IMR-90 (cell line): Measurements from ENCODE around the gene JMJD6. TPM values are rescaled to one million over a fixed set of nuclear protein-coding genes. Genes with fewer than 3 reads are reported as not detected.
A peak's percentile ranks its signal among the peaks of the same experiment; 100 is the strongest.

ENCODE experiments used
- ATAC-seq: fragments of 200-7000 bp; cut with Tn5 transposase; 2 replicates; pipeline ENCODE4 v1.9.1; 2020; ENCODE audit warnings: low read depth, mild to moderate bottlenecking, moderate library complexity
- BruUV-seq: library from RNA; stranded (reverse); fragments of 400-500 nt; replicated peaks from 2 replicates; lab custom pipeline; 2021; lab: Mats Ljungman, UMichigan
- CTCF ChIA-PET: fragments of 300-600 bp; formaldehyde crosslinking; extraction: SDS; loops from one replicate; lab custom pipeline; 2021; ENCODE audit warnings: antibody characterized with exemption; lab: Yijun Ruan, JAX
- POLR2A ChIA-PET: fragments of 300-600 bp; sonication (Branson Sonifier 250); formaldehyde crosslinking; loops from one replicate; lab custom pipeline; 2022; ENCODE audit warnings: antibody characterized with exemption; ENCODE audit not compliant: unreplicated experiment; lab: Charles Lee
- DNase-seq: peaks from one replicate; pipeline ENCODE4 v3.0.0; 2013
- H2AFZ ChIP-seq: replicated peaks from 2 replicates; pipeline ENCODE3; 2013; ENCODE audit warnings: low read length, mild to moderate bottlenecking; ENCODE audit not compliant: poor library complexity
- H2AK5ac ChIP-seq: 2 replicates; pipeline ENCODE4 v1.6.1; 2013; ENCODE audit warnings: low read depth, low read length, inconsistent platforms
- H2AK9ac ChIP-seq: replicated peaks from 2 replicates; pipeline ENCODE3; 2013; ENCODE audit warnings: mild to moderate bottlenecking, low read depth, low read length, moderate library complexity; ENCODE audit not compliant: poor library complexity
- H2BK120ac ChIP-seq: 2 replicates; pipeline ENCODE4 v1.6.1; 2013; ENCODE audit warnings: low read depth, low read length, inconsistent platforms
- H2BK15ac ChIP-seq: 3 replicates; pipeline ENCODE4 v1.6.1; 2013; ENCODE audit warnings: low read depth, low read length, inconsistent platforms
- H2BK20ac ChIP-seq: 2 replicates; pipeline ENCODE4 v1.6.1; 2013; ENCODE audit warnings: low read depth, mild to moderate bottlenecking, inconsistent platforms, low read length, moderate library complexity
- H2BK5ac ChIP-seq: 2 replicates; pipeline ENCODE4 v1.6.1; 2013; ENCODE audit warnings: mild to moderate bottlenecking, low read depth, low read length, inconsistent platforms; ENCODE audit not compliant: poor library complexity, severe bottlenecking
- H3K14ac ChIP-seq: replicated peaks from 2 replicates; pipeline ENCODE4 v1.6.1; 2013; ENCODE audit warnings: low read depth, low read length, inconsistent platforms
- H3K18ac ChIP-seq: 2 replicates; pipeline ENCODE4 v1.6.1; 2013; ENCODE audit warnings: low read depth, low read length, control low read depth
- H3K23ac ChIP-seq: 2 replicates; pipeline ENCODE4 v1.6.1; 2013; ENCODE audit warnings: low read depth, low read length, inconsistent platforms
- H3K27ac ChIP-seq: 2 replicates; pipeline ENCODE4 v1.5.1; 2013; ENCODE audit warnings: mild to moderate bottlenecking, control low read depth, low read length; ENCODE audit not compliant: insufficient read depth
- H3K27me3 ChIP-seq: 2 replicates; pipeline ENCODE4 v1.6.1; 2013; ENCODE audit warnings: low read length; ENCODE audit not compliant: control insufficient read depth, insufficient read depth
- H3K36me3 ChIP-seq: 2 replicates; pipeline ENCODE4 v1.6.1; 2013; ENCODE audit warnings: low read length, mixed read lengths; ENCODE audit not compliant: control insufficient read depth, insufficient read depth
- H3K4ac ChIP-seq: 2 replicates; pipeline ENCODE4 v1.6.1; 2013; ENCODE audit warnings: low read depth, low read length, inconsistent platforms
- H3K4me1 ChIP-seq: 2 replicates; pipeline ENCODE4 v1.6.1; 2013; ENCODE audit warnings: low read length, mixed read lengths; ENCODE audit not compliant: control insufficient read depth, insufficient read depth
- H3K4me2 ChIP-seq: 2 replicates; pipeline ENCODE4 v1.6.1; 2013; ENCODE audit warnings: low read depth, mild to moderate bottlenecking, control low read depth, low read length, moderate library complexity
- H3K4me3 ChIP-seq: 2 replicates; pipeline ENCODE4 v1.5.1; 2013; ENCODE audit warnings: low read depth, mild to moderate bottlenecking, control low read depth, low read length, moderate library complexity; ENCODE audit not compliant: insufficient read depth
- H3K56ac ChIP-seq: 2 replicates; pipeline ENCODE4 v1.6.1; 2013; ENCODE audit warnings: low read length, inconsistent platforms; ENCODE audit not compliant: insufficient read depth; ENCODE audit errors: extremely low read depth
- H3K79me1 ChIP-seq, 2 experiments: 2 replicates each; pipeline ENCODE4 v1.6.1; 2013; ENCODE audit warnings: low read length in 2 of 2, inconsistent platforms in 1 of 2, low read depth in 1 of 2
- H3K9ac ChIP-seq: 2 replicates; pipeline ENCODE4 v1.6.1; 2013; ENCODE audit warnings: low read depth, low read length, control low read depth
- H3K9me1 ChIP-seq: 2 replicates; pipeline ENCODE4 v1.6.1; 2013; ENCODE audit warnings: low read length, inconsistent platforms; ENCODE audit not compliant: insufficient read depth
- H3K9me3 ChIP-seq: 2 replicates; pipeline ENCODE4 v1.6.1; 2013; ENCODE audit warnings: low read length; ENCODE audit not compliant: control insufficient read depth, insufficient read depth
- H4K20me1 ChIP-seq: 2 replicates; pipeline ENCODE4 v1.6.1; 2013; ENCODE audit warnings: low read length, inconsistent platforms; ENCODE audit not compliant: insufficient read depth
- H4K5ac ChIP-seq: 2 replicates; pipeline ENCODE4 v1.6.1; 2013; ENCODE audit warnings: mild to moderate bottlenecking, low read depth, low read length, control low read depth
- H4K8ac ChIP-seq, 2 experiments: 2 replicates each; pipeline ENCODE4 v1.6.1; 2013; ENCODE audit warnings: low read depth in 2 of 2, low read length in 2 of 2, control low read depth in 1 of 2, inconsistent platforms in 1 of 2
- H4K91ac ChIP-seq: 2 replicates; pipeline ENCODE4 v1.6.1; 2013; ENCODE audit warnings: low read depth, low read length, inconsistent platforms; ENCODE audit not compliant: insufficient read depth
- CEBPB ChIP-seq: IDR thresholded peaks from 2 replicates; pipeline ENCODE4 v1.6.1; 2012; ENCODE audit warnings: low read depth, low read length, improper control_type of control experiment
- MAZ ChIP-seq: IDR thresholded peaks from 2 replicates; pipeline ENCODE4 v1.6.1; 2012; ENCODE audit warnings: low read depth, mild to moderate bottlenecking, low read length, improper control_type of control experiment, moderate library complexity, borderline replicate concordance
- WGBS, 2 experiments: methylation state at CpG; one replicate each; pipeline versions ENCODE4 v1.1.5 to v1.1.7; 2013; ENCODE audit warnings: missing lambda C conversion rate in 2 of 2; ENCODE audit not compliant: insufficient read length in 1 of 2; ENCODE audit errors: extremely low coverage in 2 of 2; 5-methylcytosine and 5-hydroxymethylcytosine counted together
- dilution Hi-C: fragments of 300-500 bp; cut with HindIII; formaldehyde crosslinking; loops from one replicate; pipeline ENCODE4 v1.14.3; 2018; ENCODE audit warnings: low sequenced_read_pairs; ENCODE audit not compliant: unreplicated experiment
- in situ Hi-C: fragments of 300-500 bp; cut with MboI; formaldehyde crosslinking; loops from 3 replicates; pipeline ENCODE4 v1.14.3; 2019; ENCODE audit warnings: low sequenced_read_pairs, inconsistent platforms, mixed read lengths
- intact Hi-C: fragments of 100-400 bp; cut with micrococcal nuclease; formaldehyde crosslinking; loops from 2 replicates; pipeline ENCODE4 v1.10.0; 2022
- polyA plus RNA-seq, 3 experiments: library from polyadenylated mRNA; depleted of rRNA; stranded (reverse); fragments of >200 nt; gene quantifications; 2 replicates each; pipeline ENCODE4 v1.2.3, GENCODE V29; 2012; ENCODE audit warnings: low replicate concordance in 1 of 3
- total RNA-seq: library from RNA; depleted of rRNA; stranded (reverse); fragments of >200 nt; gene quantifications from 2 replicates; pipeline ENCODE4 v1.2.3, GENCODE V29; 2012

Gene JMJD6
- total and polyA plus RNA-seq, 2 of the 4 experiments (the other 2 are of a cell fraction) = 24.4 to 33.7 TPM

GRCh38 chr17:76702941-76703637 is 23.3 kb downstream of the JMJD6 start:
- Histone ChIP-seq H3K4me2 (no peak overlapping the region), H3K9me3 (no peaks in the 10 kb centered on the region), H2BK120ac (no peak overlapping the region), H3K9ac (no peak overlapping the region), H3K36me3 (peaks cover 2% of the 10 kb centered on the region), H3K14ac (no peak overlapping the region), H4K91ac (no peak overlapping the region), H3K23ac (no peak overlapping the region), H3K4me3 (no peak overlapping the region), H2AFZ (no peak overlapping the region), H4K5ac (no peak overlapping the region), H3K27ac (no peak overlapping the region), H4K20me1 (peaks cover 92% of the 10 kb centered on the region), H4K8ac (no peak overlapping the region; a peak in 1 of 4 replicates), H3K27me3 (no peaks in the 10 kb centered on the region), H3K56ac (no peak overlapping the region), H2BK20ac (no peak overlapping the region), H3K18ac (no peak overlapping the region), H3K79me1 (peaks cover 4 to 91% of the 10 kb centered on the region in 2 experiments; a peak in 3 of 4 replicates), H3K4ac (no peak overlapping the region), H2AK9ac (no peak overlapping the region), H2AK5ac (no peak overlapping the region; the same call in 1 of the 2 replicates), H3K9me1 (peaks cover 52% of the 10 kb centered on the region), H3K4me1 (peaks cover 43% of the 10 kb centered on the region), H2BK5ac (no peak overlapping the region), H2BK15ac (no peak overlapping the region)
- dilution Hi-C loops = no loop called here
- no peak for TF ChIP-seq MAZ
- peak; percentile 32; the same call in 1 of the 2 replicates for TF ChIP-seq CEBPB
- in situ Hi-C loops = no loop called here
- BruUV-seq = no TSS peak
- POLR2A ChIA-PET = no interaction called here
- WGBS, 2 experiments = 100% methylated on average over 1 of the region's 10 CpGs; no CpG with 5 or more reads in 1 of the 2 experiments
- no peak for DNase-seq
- CTCF ChIA-PET = no interaction called here
- ATAC-seq = no peak
- intact Hi-C loops = no loop called here
